ENCODE data around the gene RUFY3.
A peak's percentile ranks its signal among the peaks of the same experiment; 100 is the strongest.
"Not testable (repeated sequence)": the region's sequence is repeated elsewhere in the genome, so short reads cannot be mapped to it uniquely, and the experiment has no call there.

Gene RUFY3

DNA sequence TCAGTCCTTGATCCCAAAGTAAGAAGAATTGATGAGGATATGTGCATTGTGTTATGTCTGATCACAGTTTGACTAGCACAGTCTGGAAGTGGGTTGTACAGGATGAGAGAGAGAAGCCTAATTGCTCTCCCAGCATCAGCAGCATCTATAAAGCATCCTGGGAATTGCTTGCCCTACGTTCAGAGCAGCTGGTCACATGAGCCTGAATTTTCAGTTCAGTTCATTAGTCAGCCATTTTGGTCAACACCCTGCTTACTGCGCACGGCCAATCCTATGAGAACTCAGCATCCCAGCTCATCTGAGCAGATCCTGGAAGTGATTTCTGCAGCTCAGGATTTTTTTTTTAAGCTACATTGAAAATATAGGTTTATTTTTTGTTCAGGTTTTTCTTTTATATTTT is at the start of gene RUFY3:
Gene RUFY3, plus strand, starts transcription at position 218 of the 400 bp plus-strand sequence. CDS start 610 bp downstream, outside the sequence.
- DNase-seq (ENCODE audit: low read depth in 2 of 2), result no peak

DNA sequence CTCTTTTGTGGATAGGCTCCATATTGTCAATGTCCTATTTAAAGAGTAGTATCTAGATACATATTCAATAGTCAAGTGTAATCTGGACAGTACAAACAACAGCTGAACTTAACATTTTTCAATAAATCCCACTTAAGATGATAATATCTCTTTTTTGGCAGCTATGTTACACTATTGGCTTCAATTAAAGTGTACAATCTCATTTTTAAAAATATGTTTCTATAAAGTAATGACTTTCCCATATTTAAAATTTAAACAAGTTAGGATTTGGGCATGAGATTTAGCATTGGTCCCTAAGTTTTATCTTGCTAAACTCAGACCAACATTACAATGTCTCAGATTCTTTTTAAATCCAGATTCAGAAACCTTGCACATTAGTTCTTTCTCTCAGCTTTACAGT is 47.6 kb upstream of the RUFY3 start:
- no peak for DNase-seq (ENCODE audit: low read depth in 2 of 2)

GRCh38 chr4:70674731-70675130 is 47.0 kb upstream of the RUFY3 start:
- no peak for DNase-seq (ENCODE audit: low read depth in 2 of 2)

- no peak for DNase-seq (ENCODE audit: low read depth in 2 of 2)
These were observed 45.1 kb upstream of the RUFY3 start for GRCh38 chr4:70676554-70677090.

DNA sequence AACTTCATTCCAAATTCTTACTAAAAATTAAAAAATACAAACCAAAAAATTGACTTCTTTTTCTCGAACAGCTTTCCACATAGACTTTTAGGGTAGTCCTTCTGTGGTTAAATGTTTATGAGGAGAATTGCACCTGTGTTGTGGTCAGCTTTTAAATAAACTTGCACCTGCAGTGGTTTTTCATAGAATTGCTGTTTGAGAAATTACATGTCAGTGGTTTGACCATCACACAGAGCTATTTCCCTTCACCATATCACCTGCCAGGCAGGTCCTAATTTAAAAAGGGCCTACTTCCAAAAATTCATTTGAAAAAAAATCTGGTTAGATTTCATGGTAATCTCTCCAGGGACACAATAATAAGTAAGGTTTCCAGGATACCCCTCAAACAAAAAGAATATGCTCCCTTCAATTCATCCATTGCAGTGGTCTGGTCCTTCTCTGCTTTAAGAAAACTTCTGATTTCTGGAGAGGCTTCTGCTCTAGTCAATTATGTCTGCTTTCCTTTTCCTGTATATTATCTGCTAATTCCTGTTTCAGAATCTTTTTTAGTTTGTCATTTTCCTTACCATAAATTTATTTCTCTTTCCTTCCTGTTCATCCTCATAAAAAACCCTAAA is 43.3 kb upstream of the RUFY3 start:
- no peak for DNase-seq (ENCODE audit: low read depth in 2 of 2)

DNA sequence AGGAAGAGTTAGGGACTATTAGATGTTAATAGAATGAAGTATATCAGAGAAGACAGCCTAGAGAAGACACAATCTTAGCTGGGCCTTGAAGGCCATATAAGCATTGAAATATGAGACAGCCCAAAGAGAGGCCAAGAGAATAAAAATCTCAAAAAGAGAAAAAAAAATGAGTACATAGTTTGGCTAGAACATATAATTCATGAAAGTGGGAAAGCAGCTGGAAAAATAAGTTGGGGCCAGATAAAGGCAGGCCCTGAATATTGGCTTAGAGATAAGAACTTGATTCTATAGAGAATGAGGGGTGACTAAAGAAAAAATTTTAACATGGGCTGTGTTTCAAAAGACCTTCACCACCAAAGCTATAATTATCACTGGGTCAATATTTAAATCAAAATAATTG is 40.8 kb upstream of the RUFY3 start:
- DNase-seq (ENCODE audit: low read depth in 2 of 2), result no peak

DNA sequence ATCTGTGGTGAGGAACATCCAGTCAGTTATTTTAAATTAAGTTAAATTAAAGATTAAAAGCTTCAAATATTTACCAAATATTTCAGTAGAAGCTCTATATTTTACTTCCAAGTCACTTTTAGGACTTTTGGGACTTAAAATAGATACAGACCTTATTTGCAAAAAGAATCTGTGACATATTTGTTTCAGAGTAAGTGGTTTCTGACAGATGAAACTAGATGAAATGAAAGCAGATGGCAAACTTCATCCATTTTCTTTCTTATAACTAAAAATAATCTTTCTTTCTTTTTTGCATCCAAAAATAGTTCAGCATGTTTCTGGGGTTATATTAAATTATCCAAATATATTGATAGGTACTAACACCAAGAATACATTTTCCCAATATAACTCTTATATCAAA is 40.1 kb upstream of the RUFY3 start:
- DNase-seq (ENCODE audit: low read depth in 2 of 2), result no peak

GRCh38 chr4:70682142-70682541 is 39.6 kb upstream of the RUFY3 start:
- DNase-seq (ENCODE audit: low read depth in 2 of 2), result not testable (repeated sequence)

DNA sequence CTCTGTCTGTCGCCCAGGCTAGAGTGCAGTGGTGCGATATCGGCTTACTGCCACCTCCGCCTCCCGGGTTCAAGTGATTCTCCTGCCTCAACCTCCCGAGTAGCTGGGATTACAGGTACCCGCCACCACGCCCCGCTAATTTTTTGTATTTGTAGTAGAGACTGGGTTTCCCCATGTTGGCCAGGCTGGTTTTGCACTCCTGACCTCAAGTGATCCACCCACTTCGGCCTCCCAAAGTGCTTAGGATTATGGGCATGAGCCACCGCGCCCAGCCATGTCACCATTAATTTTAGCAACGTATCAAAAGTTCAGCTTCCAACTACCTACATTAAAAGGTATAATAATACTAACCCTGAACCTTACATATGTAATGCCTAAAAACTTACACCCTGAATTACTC is 34.4 kb upstream of the RUFY3 start:
- no peak for DNase-seq (ENCODE audit: low read depth in 2 of 2)

- DNase-seq (ENCODE audit: low read depth in 2 of 2), result peak; percentile 82 to 90
These were observed 33.7 kb upstream of the RUFY3 start, which contains the start of gene UTP3 for GRCh38 chr4:70687821-70688794. Gene UTP3, plus strand, starts transcription at chr4:70688532. Its CDS starts 146 bp downstream, at chr4:70688678.

DNA sequence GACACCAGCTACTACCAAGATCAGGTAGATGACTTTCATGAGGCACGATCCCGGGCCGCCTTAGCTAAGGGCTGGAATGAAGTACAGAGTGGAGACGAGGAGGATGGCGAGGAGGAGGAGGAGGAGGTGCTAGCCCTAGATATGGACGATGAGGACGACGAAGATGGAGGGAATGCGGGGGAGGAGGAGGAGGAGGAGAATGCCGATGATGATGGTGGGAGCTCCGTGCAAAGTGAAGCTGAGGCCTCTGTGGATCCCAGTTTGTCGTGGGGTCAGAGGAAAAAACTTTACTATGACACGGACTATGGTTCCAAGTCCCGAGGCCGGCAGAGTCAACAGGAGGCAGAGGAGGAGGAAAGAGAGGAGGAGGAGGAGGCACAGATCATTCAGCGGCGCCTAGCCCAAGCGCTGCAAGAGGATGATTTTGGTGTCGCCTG is 33.0 kb upstream of the RUFY3 start:
- no peak for DNase-seq (ENCODE audit: low read depth in 2 of 2)

- DNase-seq (ENCODE audit: low read depth in 2 of 2), result no peak
These were observed 30.1 kb upstream of the RUFY3 start for GRCh38 chr4:70691661-70692060.

GRCh38 chr4:70694633-70695032 is 27.1 kb upstream of the RUFY3 start:
- not testable (repeated sequence) for DNase-seq (ENCODE audit: low read depth in 2 of 2)

DNA sequence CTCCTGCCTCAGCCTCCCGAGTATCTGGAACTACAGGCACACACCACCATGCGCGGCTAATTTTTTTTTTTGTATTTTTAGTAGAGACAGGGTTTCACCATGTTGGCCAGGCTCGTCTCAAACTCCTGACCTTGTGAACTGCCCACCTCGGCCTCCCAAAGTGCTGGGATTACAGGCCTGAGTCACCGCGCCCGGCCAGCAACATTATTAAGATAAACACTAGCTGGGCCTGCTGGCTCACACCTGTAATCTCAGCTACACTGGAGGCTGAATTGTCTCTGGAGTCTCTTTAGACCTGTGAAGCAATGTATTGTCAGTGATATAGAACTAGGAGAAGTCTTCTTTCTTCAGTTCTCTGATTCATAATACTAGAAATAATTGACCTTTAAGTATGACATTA is 23.3 kb upstream of the RUFY3 start:
- not testable (repeated sequence) for DNase-seq (ENCODE audit: low read depth in 2 of 2)

- DNase-seq (ENCODE audit: low read depth in 2 of 2), result no peak
These were observed 21.1 kb upstream of the RUFY3 start for GRCh38 chr4:70700712-70701111.

DNA sequence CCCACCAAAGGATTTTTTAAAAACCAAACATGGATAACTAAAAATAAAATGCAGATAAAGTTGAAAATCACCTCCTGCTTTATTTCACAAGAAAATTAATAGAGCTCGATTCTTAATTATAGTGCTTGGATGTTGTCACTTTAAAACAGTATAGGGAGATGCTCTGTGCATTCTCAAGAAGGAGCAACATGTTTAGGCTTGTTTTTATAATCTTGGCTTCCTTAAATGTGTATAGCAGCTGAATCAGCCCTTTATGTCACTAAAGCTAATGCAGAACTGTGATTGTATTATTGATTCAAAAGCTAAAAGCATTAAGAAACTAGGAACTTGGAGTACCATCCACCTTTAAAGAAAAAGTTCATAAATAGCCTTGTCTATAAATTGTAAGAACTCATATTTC is 20.5 kb upstream of the RUFY3 start:
- no peak for DNase-seq (ENCODE audit: low read depth in 2 of 2)

DNA sequence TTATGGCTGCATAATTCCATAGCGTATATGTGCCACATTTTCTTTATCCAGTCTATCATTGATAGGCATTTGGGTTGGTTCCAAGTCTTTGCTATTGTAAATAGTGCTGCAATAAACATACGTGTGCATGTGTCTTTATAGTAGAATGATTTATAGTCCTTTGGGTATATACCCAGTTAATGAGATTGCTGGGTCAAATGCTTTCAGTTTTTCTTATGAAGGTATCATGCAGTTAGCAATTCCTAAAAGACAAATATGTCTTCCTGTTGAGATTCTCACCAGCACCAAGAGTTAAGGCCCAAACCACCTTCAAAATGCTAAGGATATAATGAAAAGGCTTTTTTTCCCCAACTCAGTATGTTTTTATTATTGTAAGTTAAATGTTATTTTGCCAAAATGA is 19.2 kb upstream of the RUFY3 start:
- not testable (repeated sequence) for DNase-seq (ENCODE audit: low read depth in 2 of 2)

DNA sequence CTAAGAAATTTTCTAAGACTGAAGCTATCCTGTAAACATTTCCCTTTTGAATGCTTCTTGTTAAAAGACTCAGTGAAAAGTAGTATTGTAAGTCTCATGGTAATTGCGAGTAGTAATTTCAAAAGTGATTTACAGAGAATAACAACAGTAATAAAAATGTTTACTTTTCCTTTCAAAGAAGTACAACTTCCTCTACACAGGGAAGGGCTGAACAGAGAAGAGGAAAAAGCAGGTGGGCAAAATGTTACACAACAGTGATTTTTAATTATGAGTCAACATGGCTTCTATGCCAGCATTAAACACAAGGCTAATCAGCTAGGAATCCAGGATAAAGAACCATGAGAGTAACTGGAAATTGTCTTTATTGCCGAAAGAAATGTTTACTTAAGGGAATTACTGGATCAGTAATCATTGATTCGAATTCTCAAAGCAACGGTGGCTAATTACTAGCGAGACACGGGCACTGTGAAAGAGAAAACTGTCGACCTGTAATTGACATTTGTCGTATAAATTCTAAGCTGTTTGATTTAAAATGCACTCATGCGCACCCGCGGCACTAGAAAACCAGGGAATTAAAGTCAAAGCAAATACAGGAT is 18.0 kb upstream of the RUFY3 start:
- no peak for DNase-seq (ENCODE audit: low read depth in 2 of 2)

DNA sequence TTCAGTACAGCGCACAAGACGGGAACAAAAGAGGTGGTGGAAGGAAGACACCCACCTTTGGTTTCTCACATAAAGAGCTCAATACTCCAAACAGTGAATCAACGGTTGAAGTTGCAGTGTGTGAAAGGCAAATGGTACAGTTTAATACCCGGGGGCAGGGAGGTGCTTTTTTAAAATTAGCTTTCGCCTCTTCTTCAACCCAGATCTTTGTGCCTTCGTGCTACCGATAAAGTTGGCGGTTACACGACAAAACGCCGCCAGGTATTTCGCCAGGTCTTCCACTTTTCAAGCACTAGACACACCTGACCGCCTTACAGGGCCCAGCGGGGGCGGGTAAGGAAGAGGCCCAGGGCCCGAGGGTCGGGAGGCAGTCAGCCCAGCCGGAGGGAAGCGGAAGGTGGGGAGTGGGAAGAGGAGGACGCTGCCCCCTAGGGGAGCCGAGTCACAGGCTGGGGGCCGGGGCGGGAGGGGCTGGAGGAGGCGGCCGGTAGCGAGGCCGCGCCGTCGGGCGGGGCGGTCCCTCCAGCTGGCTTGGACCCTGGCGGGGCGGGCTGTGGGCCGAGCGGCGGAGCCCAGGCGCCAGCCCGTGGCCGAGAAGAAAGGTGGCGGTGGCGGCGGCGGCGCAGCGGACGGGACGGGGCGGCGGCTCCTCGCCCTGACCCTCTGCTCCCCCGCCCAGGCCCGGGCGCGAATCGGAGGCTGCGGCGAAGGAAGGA is 17.4 kb upstream of the RUFY3 start:
- DNase-seq (ENCODE audit: low read depth in 2 of 2), result peak; percentile 30 to 39

GRCh38 chr4:70704931-70705182 is 16.9 kb upstream of the RUFY3 start:
- DNase-seq (ENCODE audit: low read depth in 2 of 2), result no peak

DNA sequence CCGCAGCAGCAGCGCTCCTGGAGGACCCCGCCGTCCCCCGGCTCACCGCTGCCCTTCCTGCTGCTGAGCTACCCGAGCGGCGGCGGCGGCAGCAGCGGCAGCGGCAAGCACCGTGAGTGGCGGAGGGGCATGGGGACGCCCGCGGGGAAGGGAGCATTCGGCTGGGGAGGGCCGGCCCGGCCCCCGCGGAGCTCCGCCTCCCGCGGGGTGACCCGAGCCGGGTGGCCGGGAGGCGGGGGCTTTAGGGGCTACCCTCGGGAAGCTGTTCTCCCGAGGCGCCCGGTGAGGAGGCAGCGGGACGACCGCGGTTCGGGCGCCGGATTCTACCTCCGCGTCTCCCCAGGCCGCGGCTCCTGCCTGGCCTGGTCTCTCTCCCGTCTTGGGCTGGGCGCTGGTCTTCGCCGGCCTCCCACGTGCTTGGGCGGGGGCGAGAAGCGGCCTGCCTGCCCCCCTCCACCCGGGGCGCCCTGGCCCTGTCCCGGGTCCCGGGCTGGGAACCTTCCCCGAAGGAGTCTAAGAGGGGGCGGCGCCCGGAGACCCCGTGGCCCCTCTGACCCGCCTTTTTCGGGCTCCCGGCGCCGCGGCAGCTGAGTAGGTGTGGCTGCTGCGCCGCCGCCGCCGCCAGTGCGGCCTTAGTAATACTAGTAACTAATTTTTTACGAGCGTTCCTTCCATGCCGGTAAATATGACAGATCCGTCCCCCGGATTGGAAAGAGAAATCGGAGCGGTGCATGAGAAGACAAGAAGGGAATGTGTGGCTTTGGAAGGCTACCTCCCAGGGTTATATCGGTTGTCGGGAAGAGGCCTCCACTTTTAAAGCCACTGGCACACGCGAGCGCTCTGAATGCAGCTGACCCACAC is 16.4 kb upstream of the RUFY3 start:
- peak in 1 of 2 donors; percentile 45 for DNase-seq (ENCODE audit: low read depth in 2 of 2)

Measured in stimulated activated CD8-positive, alpha-beta memory T cell treated with anti-CD3 and anti-CD28 coated beads, Interleukin-7, amount 100 ng/mL, for 1 hour (primary cell).